ENCODE results near the gene EVA1A.

DNA sequence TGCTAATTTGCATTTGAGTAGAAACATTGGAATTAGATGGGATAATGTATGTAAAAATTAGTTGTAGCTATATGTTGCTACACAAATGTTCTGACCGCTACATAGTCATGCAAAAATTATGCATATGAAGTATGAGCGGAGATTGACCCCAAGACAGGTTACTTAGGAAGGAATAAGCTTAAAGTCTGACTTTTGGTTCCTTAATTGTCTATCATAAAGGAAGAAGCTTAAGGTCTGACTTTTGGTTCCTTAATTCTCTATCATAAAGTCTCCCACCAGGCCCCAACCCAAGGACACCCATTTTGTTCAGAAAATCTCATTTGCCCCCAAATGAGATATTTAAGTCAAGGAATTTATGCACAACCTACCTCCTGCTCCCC is 106.5 kb downstream of the EVA1A start:
- TF ChIP-seq ZFP3 (CRISPR knock-in tag; IDR thresholded peaks at IDR 0.05) (no peak), POU6F1 (CRISPR knock-in tag; IDR thresholded peaks at IDR 0.05; ENCODE audit: borderline replicate concordance, low read depth) (no peak), PATZ1 (CRISPR knock-in tag; IDR thresholded peaks at IDR 0.05; ENCODE audit: borderline replicate concordance) (no peak), BACH2 (CRISPR knock-in tag; IDR thresholded peaks at IDR 0.05; ENCODE audit: borderline replicate concordance) (no peak), OSR1 (CRISPR knock-in tag; IDR thresholded peaks at IDR 0.05) (no peak)
- TF ChIP-seq, protein P1, sequence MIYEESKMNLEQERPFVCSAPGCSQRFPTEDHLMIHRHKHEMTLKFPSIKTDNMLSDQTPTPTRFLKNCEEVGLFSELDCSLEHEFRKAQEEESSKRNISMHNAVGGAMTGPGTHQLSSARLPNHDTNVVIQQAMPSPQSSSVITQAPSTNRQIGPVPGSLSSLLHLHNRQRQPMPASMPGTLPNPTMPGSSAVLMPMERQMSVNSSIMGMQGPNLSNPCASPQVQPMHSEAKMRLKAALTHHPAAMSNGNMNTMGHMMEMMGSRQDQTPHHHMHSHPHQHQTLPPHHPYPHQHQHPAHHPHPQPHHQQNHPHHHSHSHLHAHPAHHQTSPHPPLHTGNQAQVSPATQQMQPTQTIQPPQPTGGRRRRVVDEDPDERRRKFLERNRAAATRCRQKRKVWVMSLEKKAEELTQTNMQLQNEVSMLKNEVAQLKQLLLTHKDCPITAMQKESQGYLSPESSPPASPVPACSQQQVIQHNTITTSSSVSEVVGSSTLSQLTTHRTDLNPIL (CRISPR knock-in tag; IDR thresholded peaks at IDR 0.05; ENCODE audit: low read depth), result no peak
- TF ChIP-seq, protein P2, sequence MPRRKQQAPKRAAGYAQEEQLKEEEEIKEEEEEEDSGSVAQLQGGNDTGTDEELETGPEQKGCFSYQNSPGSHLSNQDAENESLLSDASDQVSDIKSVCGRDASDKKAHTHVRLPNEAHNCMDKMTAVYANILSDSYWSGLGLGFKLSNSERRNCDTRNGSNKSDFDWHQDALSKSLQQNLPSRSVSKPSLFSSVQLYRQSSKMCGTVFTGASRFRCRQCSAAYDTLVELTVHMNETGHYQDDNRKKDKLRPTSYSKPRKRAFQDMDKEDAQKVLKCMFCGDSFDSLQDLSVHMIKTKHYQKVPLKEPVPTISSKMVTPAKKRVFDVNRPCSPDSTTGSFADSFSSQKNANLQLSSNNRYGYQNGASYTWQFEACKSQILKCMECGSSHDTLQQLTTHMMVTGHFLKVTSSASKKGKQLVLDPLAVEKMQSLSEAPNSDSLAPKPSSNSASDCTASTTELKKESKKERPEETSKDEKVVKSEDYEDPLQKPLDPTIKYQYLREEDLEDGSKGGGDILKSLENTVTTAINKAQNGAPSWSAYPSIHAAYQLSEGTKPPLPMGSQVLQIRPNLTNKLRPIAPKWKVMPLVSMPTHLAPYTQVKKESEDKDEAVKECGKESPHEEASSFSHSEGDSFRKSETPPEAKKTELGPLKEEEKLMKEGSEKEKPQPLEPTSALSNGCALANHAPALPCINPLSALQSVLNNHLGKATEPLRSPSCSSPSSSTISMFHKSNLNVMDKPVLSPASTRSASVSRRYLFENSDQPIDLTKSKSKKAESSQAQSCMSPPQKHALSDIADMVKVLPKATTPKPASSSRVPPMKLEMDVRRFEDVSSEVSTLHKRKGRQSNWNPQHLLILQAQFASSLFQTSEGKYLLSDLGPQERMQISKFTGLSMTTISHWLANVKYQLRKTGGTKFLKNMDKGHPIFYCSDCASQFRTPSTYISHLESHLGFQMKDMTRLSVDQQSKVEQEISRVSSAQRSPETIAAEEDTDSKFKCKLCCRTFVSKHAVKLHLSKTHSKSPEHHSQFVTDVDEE (CRISPR knock-in tag; IDR thresholded peaks at IDR 0.05), result no peak

All from SK-N-SH treated with all-trans-retinoic acid at 6 μM for 48 hours (cell line).